T-helper 17 cell (primary cell): ENCODE measurements around the gene KIFC3. TPM values are rescaled to one million over a fixed set of nuclear protein-coding genes. Genes with fewer than 3 reads are reported as not detected.
"Not testable (repeated sequence)": the region's sequence is repeated elsewhere in the genome, so short reads cannot be mapped to it uniquely, and the experiment has no call there.

ENCODE experiments used
- ATAC-seq: fragments of 150-1000 bp; cut with Tn5 transposase; 2 replicates; pipeline ENCODE4 v1.10.0; 2021; ENCODE audit warnings: mild to moderate bottlenecking, moderate library complexity
- DNase-seq, 3 donors: peaks; one replicate each; pipeline versions ENCODE4 v3.0.0 to v3.0.0-alpha.2; 2020 to 2021
- H3K9me3 ChIP-seq: one replicate; pipeline ENCODE4 v1.7.0; 2013; ENCODE audit warnings: low read length, mild to moderate bottlenecking; ENCODE audit not compliant: control insufficient read depth, poor library complexity, severe bottlenecking
- H3K27ac Mint-ChIP-seq: one replicate; pipeline ENCODE4 v1.8.0; 2022; ENCODE audit warnings: mild to moderate bottlenecking, moderate library complexity, mixed read lengths
- H3K27me3 Mint-ChIP-seq: one replicate; pipeline ENCODE4 v1.8.0; 2022; ENCODE audit warnings: mixed read lengths
- H3K36me3 Mint-ChIP-seq: one replicate; pipeline ENCODE4 v1.8.0; 2022; ENCODE audit warnings: low read depth, mixed read lengths
- H3K4me1 Mint-ChIP-seq: one replicate; pipeline ENCODE4 v1.8.0; 2022; ENCODE audit warnings: mild to moderate bottlenecking, mixed read lengths
- H3K4me3 Mint-ChIP-seq: one replicate; pipeline ENCODE4 v1.8.0; 2022; ENCODE audit warnings: mild to moderate bottlenecking, moderate library complexity, mixed read lengths
- total RNA-seq, 4 donors: library from RNA in 2 of 4; stranded (reverse) in 2 of 4; gene quantifications; one replicate each; pipeline ENCODE4 v1.2.3 and lab custom pipeline; 2022 to 2026

Gene KIFC3
- total RNA-seq, 2 donors from 2014 or later: 0.70 to 15.2 TPM

GRCh38 chr16:57783116-57783515, 19.2 kb downstream of the KIFC3 start:
- no peaks in the 10 kb centered on the region for H3K9me3 ChIP-seq
- H3K4me1 Mint-ChIP-seq: peaks cover 4% of the 10 kb centered on the region
- H3K4me3 Mint-ChIP-seq: no peak overlapping the region
- no peak for DNase-seq
- H3K27me3 Mint-ChIP-seq: peaks cover 9% of the 10 kb centered on the region
- H3K36me3 Mint-ChIP-seq: no peaks in the 10 kb centered on the region
- H3K27ac Mint-ChIP-seq: no peak overlapping the region
- ATAC-seq: no peak

- H3K4me1 Mint-ChIP-seq, H3K27ac Mint-ChIP-seq, H3K4me3 Mint-ChIP-seq, H3K9me3 ChIP-seq, ATAC-seq, H3K27me3 Mint-ChIP-seq, DNase-seq, H3K36me3 Mint-ChIP-seq: not testable (repeated sequence)
Observed at GRCh38 chr16:57782607-57783055, 19.7 kb downstream of the KIFC3 start.

- H3K9me3 ChIP-seq: no peaks in the 10 kb centered on the region
- peaks cover 3% of the 10 kb centered on the region for H3K4me1 Mint-ChIP-seq
- ATAC-seq (no peak), DNase-seq (no peak)
- no peak overlapping the region for H3K27ac Mint-ChIP-seq
- H3K4me3 Mint-ChIP-seq: no peak overlapping the region
- peaks cover 9% of the 10 kb centered on the region for H3K27me3 Mint-ChIP-seq
- no peaks in the 10 kb centered on the region for H3K36me3 Mint-ChIP-seq
Observed at GRCh38 chr16:57781741-57782606, 20.3 kb downstream of the KIFC3 start.

- no peak for ATAC-seq
- H3K27ac Mint-ChIP-seq: no peak overlapping the region
- H3K27me3 Mint-ChIP-seq: peaks cover 9% of the 10 kb centered on the region
- H3K36me3 Mint-ChIP-seq: no peaks in the 10 kb centered on the region
- no peak for DNase-seq
- peaks cover 2% of the 10 kb centered on the region for H3K4me1 Mint-ChIP-seq
- no peaks in the 10 kb centered on the region for H3K9me3 ChIP-seq
- no peak overlapping the region for H3K4me3 Mint-ChIP-seq
Observed at GRCh38 chr16:57781349-57781740, 20.9 kb downstream of the KIFC3 start.

GRCh38 chr16:57779836-57780235, 22.5 kb downstream of the KIFC3 start:
- H3K27ac Mint-ChIP-seq, ATAC-seq, H3K4me3 Mint-ChIP-seq, DNase-seq, H3K4me1 Mint-ChIP-seq, H3K27me3 Mint-ChIP-seq, H3K36me3 Mint-ChIP-seq, H3K9me3 ChIP-seq: not testable (repeated sequence)

GRCh38 chr16:57778658-57779057, 23.6 kb downstream of the KIFC3 start:
- Mint-ChIP-seq H3K27ac (peak overlapping the region; percentile 21), H3K36me3 (no peaks in the 10 kb centered on the region), H3K27me3 (peaks cover 9% of the 10 kb centered on the region), H3K4me1 (peaks cover 2% of the 10 kb centered on the region), H3K4me3 (no peak overlapping the region)
- no peak for DNase-seq
- H3K9me3 ChIP-seq: no peaks in the 10 kb centered on the region
- no peak for ATAC-seq

GRCh38 chr16:57775661-57776469, 26.4 kb downstream of the KIFC3 start:
- Mint-ChIP-seq H3K4me1 (peaks cover 2% of the 10 kb centered on the region), H3K27ac (no peak overlapping the region), H3K36me3 (no peaks in the 10 kb centered on the region), H3K4me3 (no peak overlapping the region), H3K27me3 (peaks cover 9% of the 10 kb centered on the region)
- no peak for DNase-seq
- no peak for ATAC-seq
- no peaks in the 10 kb centered on the region for H3K9me3 ChIP-seq

GRCh38 chr16:57774705-57775285, 27.5 kb downstream of the KIFC3 start:
- H3K27me3 Mint-ChIP-seq: peaks cover 9% of the 10 kb centered on the region
- peaks cover 2% of the 10 kb centered on the region for H3K4me1 Mint-ChIP-seq
- no peaks in the 10 kb centered on the region for H3K36me3 Mint-ChIP-seq
- H3K27ac Mint-ChIP-seq: no peak overlapping the region
- H3K9me3 ChIP-seq: no peaks in the 10 kb centered on the region
- H3K4me3 Mint-ChIP-seq: no peak overlapping the region
- DNase-seq (no peak), ATAC-seq (no peak)

GRCh38 chr16:57773655-57774295, 28.5 kb downstream of the KIFC3 start:
- ATAC-seq (no peak), DNase-seq (no peak)
- no peaks in the 10 kb centered on the region for H3K9me3 ChIP-seq
- H3K4me1 Mint-ChIP-seq: no peaks in the 10 kb centered on the region
- no peaks in the 10 kb centered on the region for H3K36me3 Mint-ChIP-seq
- peaks cover 5% of the 10 kb centered on the region for H3K27me3 Mint-ChIP-seq
- no peak overlapping the region for H3K27ac Mint-ChIP-seq
- no peak overlapping the region for H3K4me3 Mint-ChIP-seq

GRCh38 chr16:57773019-57773418, 29.3 kb downstream of the KIFC3 start:
- no peak for DNase-seq
- H3K4me1 Mint-ChIP-seq: no peaks in the 10 kb centered on the region
- ATAC-seq: no peak
- H3K9me3 ChIP-seq: no peaks in the 10 kb centered on the region
- no peaks in the 10 kb centered on the region for H3K36me3 Mint-ChIP-seq
- H3K27ac Mint-ChIP-seq: no peak overlapping the region
- H3K4me3 Mint-ChIP-seq: no peak overlapping the region
- no peaks in the 10 kb centered on the region for H3K27me3 Mint-ChIP-seq

GRCh38 chr16:57771141-57771785, 31.0 kb downstream of the KIFC3 start:
- H3K4me3 Mint-ChIP-seq: no peak overlapping the region
- H3K27ac Mint-ChIP-seq: no peak overlapping the region
- ATAC-seq: no peak
- no peaks in the 10 kb centered on the region for H3K9me3 ChIP-seq
- H3K27me3 Mint-ChIP-seq: no peaks in the 10 kb centered on the region
- no peaks in the 10 kb centered on the region for H3K36me3 Mint-ChIP-seq
- H3K4me1 Mint-ChIP-seq: no peaks in the 10 kb centered on the region
- no peak for DNase-seq

- no peaks in the 10 kb centered on the region for H3K4me1 Mint-ChIP-seq
- DNase-seq: no peak
- H3K9me3 ChIP-seq: no peaks in the 10 kb centered on the region
- H3K36me3 Mint-ChIP-seq: no peaks in the 10 kb centered on the region
- H3K27ac Mint-ChIP-seq: no peak overlapping the region
- H3K4me3 Mint-ChIP-seq: no peak overlapping the region
- no peak for ATAC-seq
- H3K27me3 Mint-ChIP-seq: no peaks in the 10 kb centered on the region
Observed at GRCh38 chr16:57770361-57770760, 31.9 kb downstream of the KIFC3 start.
